NCI-H82 (cell line): Measurements from ENCODE around the gene IL16.
"Not testable (repeated sequence)": the region's sequence is repeated elsewhere in the genome, so short reads cannot be mapped to it uniquely, and the experiment has no call there.

Experiments used
- DNase-seq: peaks from one replicate; lab custom pipeline; 2025; lab: John Stamatoyannopoulos, UW

Gene IL16

DNA sequence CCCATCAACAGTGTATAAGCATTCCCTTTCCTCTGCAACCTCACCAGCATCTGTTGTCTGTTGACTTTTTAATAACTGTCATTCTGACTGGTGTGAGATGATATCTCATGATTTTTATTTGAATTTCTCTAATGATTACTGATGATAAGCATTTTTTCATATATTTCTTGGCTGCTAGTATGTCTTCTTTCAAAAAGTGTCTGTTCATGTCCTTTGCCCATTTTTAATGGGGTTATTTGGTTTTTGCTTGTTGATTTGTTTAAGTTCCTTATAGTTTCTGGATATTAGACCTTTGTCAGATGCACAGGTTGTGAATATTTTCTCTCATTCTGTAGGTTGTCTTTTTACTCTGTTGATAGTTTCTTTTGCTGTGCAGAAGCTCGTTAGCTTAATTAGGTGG is 11.3 kb downstream of the IL16 start:
- DNase-seq = not testable (repeated sequence)

DNA sequence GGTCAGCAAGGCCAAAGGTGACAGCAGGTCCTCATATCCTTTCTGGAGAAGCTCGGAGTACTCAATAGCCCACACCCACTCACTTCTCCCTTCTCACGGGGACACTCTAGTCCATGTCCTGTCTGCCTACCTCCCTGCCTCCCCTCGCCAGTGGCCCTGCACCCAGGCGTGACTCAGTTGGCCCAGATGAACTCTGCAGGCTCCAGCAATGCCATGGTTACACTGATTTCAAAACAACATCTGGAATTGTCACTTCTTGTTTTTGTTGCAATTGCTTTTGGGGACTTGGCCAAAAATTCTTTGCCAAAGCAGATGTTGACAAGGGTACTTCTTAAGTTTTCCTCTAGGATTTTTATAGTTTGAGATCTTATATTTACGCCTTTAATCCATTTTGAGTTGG is 13.0 kb downstream of the IL16 start:
- DNase-seq = no peak

DNA sequence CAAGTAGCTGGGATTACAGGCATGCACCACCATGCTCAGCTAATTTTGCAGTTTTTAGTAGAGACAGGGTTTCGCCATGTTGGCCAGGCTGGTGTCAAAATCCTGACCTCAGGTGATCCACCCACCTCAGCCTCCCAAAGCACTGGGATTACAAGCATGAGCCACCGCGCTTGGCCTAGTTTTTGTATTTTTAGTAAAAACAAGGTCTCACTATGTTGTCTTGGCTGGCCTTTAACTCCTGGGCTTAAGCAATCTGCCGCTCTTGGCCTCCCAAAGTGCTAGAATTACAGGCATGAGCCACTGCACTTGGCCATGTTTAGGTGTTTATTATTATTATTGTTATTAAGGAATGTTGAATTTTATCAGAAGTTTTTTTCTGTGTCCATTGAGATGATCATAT is 14.7 kb downstream of the IL16 start:
- DNase-seq = no peak

DNA sequence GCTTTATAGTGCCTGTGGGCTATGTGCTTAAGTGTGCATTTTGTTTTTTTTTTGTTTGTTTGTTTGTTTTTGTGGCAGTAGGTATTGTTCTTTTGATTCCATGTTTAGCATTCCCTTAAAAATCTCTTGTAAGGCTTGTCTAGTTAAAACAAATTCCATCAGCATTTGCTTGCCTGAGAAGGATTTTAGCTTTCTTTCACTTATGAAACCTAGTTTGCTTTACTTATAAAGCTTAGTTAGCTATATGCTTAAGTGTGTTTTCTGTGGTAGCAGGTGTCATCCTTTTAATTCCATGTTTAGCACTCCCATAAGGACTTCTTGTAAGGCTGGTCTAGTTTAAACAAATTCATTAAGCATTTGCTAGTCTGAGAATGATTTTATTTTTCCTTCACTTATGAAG is 17.3 kb downstream of the IL16 start:
- no peak for DNase-seq

DNA sequence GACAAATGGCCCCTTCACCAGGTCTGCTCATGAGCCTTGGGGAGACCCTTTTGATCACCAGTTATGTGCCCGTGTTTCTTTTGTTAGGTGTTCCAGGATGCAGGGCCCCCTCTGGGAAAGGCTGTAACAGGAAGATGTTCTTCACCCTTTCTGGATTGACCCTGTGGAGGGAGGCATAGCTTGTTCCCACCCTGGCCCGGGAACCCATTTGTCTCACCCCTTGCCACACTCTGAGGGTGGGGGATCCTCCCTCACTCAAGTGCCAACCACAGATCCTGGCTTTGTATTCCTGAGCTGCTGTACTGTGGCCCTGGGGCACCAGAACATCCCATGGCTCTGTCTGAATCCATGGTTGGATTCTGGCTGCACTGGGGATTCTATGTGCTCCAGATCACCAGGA is 18.9 kb downstream of the IL16 start:
- no peak for DNase-seq

DNA sequence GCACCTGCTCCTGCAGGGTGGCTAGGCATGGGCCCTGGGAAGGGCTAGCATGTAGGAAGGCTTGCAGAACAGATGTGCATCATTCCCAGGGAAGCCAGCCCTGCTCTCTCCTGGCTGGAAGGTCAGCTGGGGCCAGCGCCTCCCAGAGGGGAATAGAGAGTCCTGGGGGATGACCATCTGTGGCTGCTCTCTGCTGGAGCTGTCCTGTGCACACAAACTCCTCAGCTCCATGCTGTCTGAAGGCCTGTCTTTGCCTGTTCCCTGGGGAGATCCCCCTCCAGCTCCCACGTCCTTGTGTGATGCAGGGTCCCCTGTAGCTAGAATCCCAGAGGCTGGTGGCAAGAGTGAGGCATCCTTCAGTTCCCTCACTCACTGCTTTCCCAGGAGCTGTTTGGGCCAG is 19.3 kb downstream of the IL16 start:
- no peak for DNase-seq

DNA sequence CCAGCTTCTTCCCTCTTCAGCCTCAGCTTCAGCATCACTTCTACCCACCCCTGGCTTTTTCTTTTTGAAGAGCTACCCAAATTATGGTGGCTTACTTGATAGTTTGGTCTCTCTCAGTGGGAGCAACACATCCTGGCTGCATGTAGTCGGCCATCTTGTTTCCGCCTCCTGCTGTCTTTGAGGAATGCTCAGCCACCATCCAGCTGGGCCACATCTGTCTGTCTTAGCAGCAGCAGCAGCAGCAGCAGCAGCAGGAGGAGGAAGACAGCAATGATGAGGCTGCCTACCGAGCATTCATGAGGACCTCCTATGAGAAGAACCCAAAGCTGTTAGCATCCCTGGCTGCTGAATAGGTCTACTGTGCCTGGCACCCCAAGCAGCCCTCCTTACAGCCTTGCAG is 19.7 kb downstream of the IL16 start:
- DNase-seq = no peak

DNA sequence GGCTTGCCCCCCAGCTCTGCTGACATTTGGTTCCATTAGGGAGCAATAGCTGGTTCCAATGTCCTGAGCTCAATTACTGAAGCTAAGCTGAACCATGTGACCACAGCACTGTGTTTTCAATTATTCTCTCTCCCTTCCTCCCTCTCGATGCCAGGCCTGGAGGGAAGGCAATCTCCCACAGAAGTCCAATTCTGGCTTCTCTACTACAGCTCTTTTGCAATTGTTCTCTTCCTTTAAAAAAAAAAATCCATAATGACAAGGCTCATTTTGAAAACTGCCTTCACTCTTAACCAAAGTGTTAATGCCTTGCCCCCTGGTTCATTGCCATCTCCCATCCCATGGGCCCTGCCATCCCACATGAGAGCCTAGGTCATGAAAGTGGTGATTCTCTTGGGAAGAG is 24.8 kb downstream of the IL16 start:
- DNase-seq = no peak

DNA sequence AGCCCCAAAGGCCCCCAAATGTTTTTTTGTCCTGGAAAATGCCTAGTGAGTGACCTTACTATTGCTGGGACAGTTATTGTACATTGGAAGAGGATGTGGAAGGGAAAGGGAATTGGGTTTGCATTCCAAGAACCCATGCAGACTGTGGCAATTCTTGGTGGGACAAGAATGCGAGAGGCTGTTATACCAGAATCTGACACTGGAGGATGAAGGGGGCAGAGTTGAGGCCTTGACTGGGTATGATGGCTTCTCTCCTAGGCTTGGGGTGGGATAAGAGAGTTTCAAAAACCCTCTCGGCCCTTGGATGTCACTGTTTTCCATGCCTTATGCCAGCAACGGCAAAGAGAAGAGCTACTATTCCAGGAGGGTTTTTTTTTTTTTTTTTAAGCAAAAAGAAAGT is 25.3 kb downstream of the IL16 start:
- no peak for DNase-seq

DNA sequence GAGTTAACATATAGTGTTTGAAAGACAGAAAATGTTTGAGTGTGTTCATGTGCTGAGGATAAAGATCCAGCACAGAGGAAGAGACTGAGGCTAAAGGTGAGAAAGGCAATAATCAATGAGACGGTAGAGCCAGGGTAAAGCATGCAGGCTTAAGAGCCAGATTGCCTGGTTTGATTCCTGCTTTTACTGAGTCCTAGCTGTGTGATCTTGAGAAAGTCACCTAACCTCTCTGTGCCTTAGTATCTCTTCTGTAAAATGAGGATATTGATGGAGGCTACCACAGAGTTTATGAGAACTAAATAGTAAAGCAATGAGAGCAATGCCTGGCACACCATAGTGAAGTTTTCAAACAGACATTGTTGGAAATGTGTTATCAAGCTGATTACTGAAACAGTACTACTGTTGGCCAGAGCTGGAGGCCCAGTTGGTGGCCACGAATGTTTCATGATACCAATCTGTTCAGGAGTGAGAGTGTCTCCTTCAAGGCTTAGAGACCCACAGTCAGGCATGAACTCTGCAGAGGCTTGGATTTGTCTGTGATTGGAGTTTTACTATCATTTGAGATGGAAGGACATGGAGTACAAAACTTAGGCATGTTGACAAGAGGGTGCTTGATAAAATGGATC is 26.8 kb downstream of the IL16 start:
- no peak for DNase-seq

DNA sequence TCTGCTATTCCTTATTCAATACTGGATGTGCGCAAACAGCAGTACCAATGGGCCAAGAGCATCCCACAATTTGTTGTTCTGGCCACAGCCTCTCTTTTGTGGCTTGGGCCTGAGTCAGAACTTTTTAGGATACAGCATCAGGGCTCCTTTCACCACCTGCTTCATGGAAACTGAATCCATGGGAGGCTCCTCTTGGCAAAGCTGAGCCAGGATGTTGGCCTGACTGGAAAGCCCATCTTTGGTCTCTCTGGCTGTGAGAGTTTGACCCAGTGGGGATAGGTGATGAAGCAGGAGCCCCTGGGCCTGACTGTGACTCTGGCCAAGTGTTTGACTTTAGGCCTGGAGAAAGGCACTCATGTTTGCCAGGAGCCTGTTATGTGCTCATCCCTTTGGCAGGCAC is 27.6 kb downstream of the IL16 start:
- no peak for DNase-seq

DNA sequence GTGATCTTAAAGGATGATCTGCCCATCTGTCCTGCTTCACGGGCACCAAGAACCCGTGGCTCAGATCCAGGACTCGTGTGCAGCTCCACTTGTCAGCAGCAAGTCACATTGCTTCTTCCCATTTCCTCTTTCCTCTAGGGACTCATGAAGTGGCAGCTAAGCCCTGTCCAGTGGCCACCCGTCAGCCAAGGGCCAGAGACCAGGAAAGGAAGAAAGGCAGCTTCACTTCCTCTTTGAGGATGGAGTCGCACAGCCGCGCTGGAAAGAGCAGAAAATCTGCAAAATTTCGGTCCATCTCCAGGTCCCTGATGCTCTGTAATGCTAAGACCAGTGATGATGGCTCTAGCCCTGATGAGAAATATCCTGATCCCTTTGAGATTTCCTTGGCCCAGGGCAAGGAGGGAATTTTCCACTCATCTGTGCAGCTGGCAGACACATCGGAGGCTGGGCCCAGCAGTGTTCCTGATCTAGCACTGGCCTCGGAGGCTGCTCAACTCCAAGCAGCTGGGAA is 28.5 kb downstream of the IL16 start:
- DNase-seq = no peak

DNA sequence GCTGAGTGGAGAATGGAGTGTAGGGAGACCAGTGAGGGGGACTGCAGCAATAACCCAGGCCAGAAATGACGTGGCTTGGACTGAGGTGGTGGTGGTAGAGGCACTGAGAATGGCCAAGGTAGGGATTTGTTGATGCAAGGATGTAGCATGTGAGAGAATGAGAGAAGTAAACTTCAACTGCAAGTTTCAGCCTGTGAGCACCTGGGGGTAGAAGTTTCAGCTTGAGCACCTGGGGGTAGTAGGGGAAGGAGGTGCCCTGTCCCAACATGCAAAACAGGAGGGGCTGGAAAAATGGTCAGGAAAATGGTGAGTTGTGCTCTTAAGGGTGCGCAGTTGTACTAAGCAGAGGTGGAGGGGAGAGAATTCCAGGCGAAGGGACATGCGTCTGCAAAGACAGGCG is 31.0 kb downstream of the IL16 start:
- no peak for DNase-seq

DNA sequence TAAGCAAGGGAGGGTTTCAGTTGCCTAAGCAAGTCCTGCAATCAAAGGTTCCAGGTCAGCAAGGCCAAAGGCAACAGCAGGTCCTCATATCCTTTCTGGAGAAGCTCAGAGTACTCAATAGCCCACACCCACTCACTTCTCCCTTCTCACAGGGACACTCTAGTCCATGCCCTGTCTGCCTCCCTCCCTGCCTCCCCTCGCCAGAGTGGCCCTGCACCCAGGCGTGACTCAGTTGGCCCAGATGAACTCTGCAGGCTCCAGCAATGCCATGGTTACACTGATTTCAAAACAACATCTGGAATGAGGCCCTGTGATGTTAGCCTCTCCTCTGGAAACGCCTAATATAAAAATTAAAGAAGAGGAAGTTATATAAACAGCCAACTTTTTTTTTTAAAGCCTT is 32.9 kb downstream of the IL16 start:
- DNase-seq = no peak

DNA sequence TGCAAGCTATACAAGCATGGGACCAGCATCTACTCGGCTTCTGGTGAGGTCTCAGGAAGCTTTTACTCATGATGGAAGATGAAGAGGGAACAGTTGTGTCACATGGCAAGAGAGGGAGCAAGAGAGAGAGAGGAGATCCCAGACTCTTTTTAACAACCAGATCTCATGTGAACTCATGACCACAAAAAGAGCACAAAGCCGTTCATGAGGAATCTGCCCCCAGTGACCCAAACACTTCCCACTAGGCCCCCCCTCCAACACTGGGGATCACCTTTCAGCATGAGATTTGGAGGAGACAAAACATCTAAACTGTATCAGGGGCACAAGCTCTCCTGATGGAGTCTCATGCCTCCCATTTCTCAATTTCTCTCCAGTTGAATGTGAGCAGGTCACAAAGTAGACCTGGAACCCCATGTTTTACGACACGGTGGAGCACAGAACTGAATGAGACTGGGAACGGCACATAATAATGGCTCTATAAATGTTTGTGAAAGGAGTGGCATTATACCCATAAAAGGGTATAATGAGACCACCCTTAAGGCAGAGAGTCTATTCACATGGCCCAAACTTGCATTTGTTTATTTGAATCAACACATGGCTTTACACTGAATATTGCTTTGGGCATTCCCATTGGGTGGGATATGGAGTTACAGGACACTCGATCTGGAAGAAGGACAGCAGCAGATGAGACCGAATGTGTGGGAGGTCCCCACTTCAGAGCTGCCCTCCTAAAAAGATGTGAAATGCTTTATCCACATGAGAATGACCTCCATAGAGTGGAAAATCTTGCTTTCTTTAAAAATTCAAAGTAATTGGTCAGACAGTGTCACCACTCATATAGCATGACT is 38.8 kb downstream of the IL16 start:
- DNase-seq = no peak

DNA sequence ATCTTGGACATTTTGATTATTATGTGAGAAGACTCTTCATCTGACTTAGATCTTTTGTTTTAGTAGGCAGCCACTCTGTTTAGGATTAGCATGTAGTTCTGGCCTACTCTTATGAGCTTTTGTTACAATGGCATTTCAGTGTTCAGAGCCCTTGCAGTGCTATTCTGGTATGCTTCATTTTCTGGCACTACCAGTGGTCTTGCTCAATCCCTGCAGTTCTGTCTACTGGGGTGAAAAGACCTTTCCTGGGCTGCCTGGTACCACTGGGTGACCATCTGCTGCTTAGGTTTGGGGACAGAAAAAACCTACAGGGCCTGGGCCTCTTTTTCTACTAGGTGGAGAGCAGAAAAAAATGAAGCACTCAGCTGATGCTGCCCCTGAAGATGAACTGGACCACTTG is 42.5 kb downstream of the IL16 start:
- no peak for DNase-seq

DNA sequence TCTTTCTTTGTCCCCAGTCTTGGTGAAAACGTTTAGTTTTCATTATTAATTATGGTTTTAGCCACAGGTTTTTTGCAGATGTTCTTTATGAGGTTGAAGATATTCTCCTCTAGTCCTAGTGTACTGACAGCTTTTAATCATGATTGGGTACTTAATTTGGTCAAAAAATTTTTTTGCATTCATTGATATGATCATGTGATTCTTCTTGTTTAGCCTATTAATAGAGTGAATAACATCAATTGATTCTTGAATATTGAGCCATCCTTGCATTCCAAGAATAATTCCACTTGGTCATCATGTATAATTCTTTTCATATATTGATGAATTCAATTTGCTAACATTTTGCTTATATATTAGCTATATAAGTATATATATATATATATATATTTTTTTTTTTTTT is 46.1 kb downstream of the IL16 start:
- DNase-seq = no peak

DNA sequence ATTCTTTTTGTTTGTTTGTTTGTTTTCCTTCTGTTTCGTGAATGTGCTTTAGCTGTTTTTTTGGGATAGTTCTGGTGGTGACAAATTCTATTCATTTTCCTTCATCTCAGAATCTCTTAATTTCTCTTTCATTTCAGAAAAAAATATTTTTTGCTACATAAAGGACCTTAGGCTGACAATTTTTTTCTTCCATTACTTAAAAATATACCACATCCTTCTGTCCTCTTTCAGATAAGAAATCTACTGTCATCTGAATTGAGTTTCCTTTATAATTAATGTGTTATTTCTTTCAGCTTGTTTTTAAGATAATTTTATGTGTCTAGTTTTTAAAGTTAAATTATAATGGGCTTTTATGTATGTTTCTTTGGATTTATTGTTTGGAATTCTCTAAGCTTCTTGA is 47.6 kb downstream of the IL16 start:
- no peak for DNase-seq

DNA sequence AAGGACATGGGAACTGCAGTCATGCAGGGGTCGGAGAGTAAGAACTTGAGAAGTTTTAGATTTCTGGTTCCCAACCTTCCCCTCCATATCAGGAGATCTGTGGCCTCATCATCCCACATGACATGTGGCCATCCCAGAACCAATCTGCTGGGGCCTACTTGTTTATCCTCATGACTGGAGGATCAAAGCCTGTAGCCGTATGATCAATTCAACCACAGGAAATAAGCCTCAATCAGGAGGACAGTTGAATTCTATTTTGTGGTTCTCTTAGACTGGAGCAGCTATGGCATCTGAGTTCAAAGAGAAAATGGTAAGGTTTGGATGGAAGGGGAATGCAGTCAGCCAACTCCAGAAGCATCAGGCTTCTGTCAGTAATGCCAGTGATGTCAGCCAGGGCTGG is 57.2 kb downstream of the IL16 start:
- no peak for DNase-seq

DNA sequence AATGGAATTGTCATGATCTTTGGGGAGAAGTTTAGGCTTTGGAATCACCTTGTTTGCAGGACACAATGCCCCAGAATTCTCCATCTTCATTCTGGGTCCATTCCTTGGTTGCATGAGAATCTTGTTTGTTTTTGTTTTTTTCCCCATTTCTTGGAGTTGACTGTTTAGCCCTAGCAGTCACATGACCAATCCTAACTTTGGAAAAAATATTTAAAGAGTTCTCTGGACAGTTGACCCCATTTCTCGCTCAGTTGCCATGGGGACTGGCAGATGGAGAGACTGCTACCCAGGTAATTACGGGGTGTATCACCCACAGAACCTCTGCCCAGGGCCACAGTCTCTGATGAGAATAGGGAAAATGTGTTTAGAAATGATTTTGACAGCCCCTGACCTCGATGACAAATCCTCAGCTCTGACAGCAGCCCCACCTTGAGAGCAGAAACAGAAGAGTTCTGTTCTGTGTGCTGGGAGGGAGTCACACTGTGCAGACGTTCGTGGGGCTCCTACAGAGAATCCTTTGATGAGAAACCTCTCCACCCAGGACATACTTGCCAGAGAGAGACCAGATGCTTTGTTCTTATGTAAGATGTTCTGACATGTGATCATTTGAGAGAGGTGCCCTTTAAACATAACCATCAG is 57.7 kb downstream of the IL16 start:
- no peak for DNase-seq

DNA sequence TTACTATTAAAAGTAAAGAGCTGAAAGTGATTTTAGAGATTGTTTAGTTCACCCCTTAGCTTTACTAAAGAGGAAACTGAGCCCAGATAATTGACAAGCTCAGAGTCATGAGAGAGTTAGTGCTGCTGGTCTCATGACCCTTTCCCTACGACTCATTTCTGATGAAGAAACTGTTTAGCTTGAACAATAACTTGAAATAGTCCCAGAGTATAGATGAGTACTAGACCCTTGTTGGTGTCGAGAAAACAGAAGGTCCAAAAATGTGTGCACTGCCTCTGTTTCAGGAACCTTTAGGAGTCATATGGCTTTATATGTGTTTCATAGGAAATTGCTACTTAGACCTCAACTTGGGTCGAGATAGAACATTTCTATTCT is 58.2 kb downstream of the IL16 start:
- DNase-seq = no peak

DNA sequence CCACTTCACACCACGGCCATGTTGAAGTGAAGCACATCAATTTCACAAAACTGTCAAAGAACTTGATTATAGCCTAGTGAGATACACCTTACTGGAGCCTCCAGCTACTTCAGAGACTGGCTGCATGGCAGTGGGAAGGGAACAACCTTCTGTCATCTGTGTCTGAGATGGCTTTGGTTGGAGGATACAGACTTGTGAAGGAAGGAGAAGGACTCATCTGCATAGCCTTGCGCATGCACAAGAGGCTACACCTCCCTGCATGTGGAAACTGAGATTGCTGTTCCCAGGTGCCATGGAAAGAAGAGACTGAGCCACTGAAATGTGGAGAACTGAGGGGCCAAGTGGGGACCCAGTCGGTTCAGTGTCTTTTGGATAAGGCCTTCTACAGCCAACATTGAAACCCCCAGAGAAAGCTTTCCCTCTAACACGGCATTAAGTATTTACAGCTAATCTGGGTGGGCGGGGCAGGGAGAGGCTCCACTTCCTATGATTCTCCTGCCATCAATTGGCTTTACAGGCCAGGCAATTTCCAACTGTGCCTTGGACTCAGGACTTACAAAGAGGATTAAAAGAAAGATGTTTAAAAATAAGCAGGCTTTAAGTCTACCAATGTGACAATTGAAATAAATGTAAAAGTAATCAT is 58.8 kb downstream of the IL16 start:
- DNase-seq = peak; percentile 92

DNA sequence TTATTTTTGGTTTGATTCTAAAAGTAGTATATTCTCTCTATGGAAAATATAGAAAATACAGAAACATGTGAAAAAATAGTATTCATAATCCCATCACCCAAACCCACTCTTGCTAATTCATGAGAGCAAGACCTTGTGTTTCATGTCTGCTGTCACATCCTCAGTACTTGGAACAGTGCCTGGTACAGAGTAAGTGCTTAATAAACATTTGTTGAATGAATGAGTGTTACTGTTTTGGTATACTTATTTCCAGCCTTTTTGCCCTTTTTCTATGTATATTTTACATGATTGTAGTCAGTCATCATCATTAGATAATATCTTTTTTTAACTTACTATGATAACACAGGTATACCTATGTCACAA is 59.3 kb downstream of the IL16 start:
- peak; percentile 59 for DNase-seq
